ENCODE measurements around the gene FBXL7. TPM values are rescaled to one million over a fixed set of nuclear protein-coding genes. Genes with fewer than 3 reads are reported as not detected.

Gene FBXL7
- total RNA-seq, 1 experiment from 2014 or later = not detected

DNA sequence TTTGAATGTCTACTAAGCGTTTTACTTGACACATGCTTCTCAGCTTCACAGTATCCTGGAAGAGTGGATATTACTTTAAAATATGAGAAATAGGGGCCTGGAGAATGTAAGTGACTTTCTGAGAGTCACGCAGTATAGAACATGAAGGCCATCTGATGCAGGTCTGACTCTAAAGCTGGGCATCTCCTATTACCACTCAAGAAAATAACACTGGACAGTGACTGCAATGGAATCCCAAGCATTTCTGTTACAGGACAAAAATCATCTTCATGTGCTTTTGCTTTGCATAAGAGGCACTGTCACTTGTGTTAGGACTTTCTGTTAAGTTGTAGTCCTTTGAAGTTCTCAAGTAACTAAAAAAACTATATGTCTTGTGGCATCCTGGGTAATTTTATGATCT is 335.5 kb downstream of the FBXL7 start:
- Histone ChIP-seq H3K4me3 (no peak overlapping the region), H2AFZ (no peak overlapping the region), H3K79me2 (ENCODE audit: low read depth) (no peaks in the 10 kb centered on the region), H3K9me3 (ENCODE audit: insufficient read depth, low read depth) (no peaks in the 10 kb centered on the region), H4K20me1 (ENCODE audit: insufficient read depth) (no peaks in the 10 kb centered on the region), H3F3A (ENCODE audit: insufficient read depth, low read depth) (no peaks in the 10 kb centered on the region), H3K27me3 (ENCODE audit: insufficient read depth, low read depth) (peaks cover 4% of the 10 kb centered on the region; the same call in 1 of the 2 replicates), H3K36me3 (ENCODE audit: low read depth) (no peaks in the 10 kb centered on the region), H3K27ac (no peak overlapping the region), H3K9me2 (ENCODE audit: insufficient read depth) (no peaks in the 10 kb centered on the region), H3K4me2 (no peak overlapping the region), H3K4me1 (replicated peaks; ENCODE audit: insufficient read depth) (no peaks in the 10 kb centered on the region)
- intact Hi-C loops (cut with micrococcal nuclease; ENCODE audit: unreplicated experiment) = no loop called here
- CTCF ChIA-PET = no interaction called here
- no peak for DNase-seq
- no TSS peak for BruUV-seq (replicated peaks)
- POLR2A ChIA-PET (ENCODE audit: unreplicated experiment) = no interaction called here
- TF ChIP-seq, protein P1, sequence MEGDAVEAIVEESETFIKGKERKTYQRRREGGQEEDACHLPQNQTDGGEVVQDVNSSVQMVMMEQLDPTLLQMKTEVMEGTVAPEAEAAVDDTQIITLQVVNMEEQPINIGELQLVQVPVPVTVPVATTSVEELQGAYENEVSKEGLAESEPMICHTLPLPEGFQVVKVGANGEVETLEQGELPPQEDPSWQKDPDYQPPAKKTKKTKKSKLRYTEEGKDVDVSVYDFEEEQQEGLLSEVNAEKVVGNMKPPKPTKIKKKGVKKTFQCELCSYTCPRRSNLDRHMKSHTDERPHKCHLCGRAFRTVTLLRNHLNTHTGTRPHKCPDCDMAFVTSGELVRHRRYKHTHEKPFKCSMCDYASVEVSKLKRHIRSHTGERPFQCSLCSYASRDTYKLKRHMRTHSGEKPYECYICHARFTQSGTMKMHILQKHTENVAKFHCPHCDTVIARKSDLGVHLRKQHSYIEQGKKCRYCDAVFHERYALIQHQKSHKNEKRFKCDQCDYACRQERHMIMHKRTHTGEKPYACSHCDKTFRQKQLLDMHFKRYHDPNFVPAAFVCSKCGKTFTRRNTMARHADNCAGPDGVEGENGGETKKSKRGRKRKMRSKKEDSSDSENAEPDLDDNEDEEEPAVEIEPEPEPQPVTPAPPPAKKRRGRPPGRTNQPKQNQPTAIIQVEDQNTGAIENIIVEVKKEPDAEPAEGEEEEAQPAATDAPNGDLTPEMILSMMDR (conservative IDR thresholded peaks at IDR 0.05) = no peak
- no peak for TF ChIP-seq EZH2 (IDR thresholded peaks at IDR 0.05; ENCODE audit: low read depth)

DNA sequence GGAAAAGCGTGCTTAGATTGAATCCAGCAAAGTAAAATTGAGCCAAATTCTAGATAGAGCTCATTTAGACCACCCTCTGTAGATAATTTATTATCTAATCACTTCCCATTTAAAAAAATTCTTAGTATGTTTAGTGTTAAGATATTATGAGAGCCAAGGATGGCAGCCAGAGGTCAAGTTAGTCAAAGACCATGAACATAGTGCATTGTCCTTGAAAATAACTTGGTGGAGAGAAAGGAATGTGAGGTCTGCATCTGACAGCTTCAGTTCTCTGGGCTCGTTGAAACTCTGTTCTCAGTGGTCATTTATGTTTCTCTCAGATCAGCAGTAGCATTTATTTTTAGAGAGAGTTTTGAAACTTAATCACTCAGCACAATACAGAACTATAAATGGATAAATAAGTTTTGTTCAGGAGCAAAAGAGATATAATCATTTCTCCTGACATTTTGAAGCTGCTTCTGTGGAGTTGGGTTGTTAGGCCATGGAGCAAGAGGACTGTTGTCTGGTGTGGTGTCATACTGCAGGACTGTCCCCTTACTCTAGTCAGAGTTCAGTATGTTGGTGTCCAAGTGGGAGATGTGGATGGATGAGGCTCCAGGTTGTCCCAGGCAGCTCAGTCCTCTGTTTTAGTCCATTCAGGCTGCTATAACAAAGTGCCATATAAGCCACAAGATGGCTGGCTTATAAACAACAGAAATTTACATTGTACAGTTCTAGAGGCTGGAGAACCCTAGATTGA is 337.7 kb downstream of the FBXL7 start:
- no peaks in the 10 kb centered on the region for H3K9me2 ChIP-seq (ENCODE audit: insufficient read depth)
- POLR2A ChIA-PET (ENCODE audit: unreplicated experiment) = no interaction called here
- intact Hi-C loops (cut with micrococcal nuclease; ENCODE audit: unreplicated experiment) = no loop called here
- H3K27ac ChIP-seq = no peak overlapping the region
- no peaks in the 10 kb centered on the region for H3F3A ChIP-seq (ENCODE audit: insufficient read depth, low read depth)
- no peaks in the 10 kb centered on the region for H3K36me3 ChIP-seq (ENCODE audit: low read depth)
- no peak overlapping the region for H3K4me2 ChIP-seq
- no peaks in the 10 kb centered on the region for H3K27me3 ChIP-seq (ENCODE audit: insufficient read depth, low read depth)
- no peak overlapping the region for H3K4me3 ChIP-seq
- H2AFZ ChIP-seq = no peak overlapping the region
- H3K4me1 ChIP-seq (replicated peaks; ENCODE audit: insufficient read depth) = no peaks in the 10 kb centered on the region
- no peaks in the 10 kb centered on the region for H3K79me2 ChIP-seq (ENCODE audit: low read depth)
- TF ChIP-seq, protein P1 (conservative IDR thresholded peaks at IDR 0.05) = no peak
- TF ChIP-seq EZH2 (IDR thresholded peaks at IDR 0.05; ENCODE audit: low read depth) = no peak
- CTCF ChIA-PET = no interaction called here
- H3K9me3 ChIP-seq (ENCODE audit: insufficient read depth, low read depth) = no peaks in the 10 kb centered on the region
- BruUV-seq (replicated peaks) = no TSS peak
- H4K20me1 ChIP-seq (ENCODE audit: insufficient read depth) = no peaks in the 10 kb centered on the region
- DNase-seq = no peak

DNA sequence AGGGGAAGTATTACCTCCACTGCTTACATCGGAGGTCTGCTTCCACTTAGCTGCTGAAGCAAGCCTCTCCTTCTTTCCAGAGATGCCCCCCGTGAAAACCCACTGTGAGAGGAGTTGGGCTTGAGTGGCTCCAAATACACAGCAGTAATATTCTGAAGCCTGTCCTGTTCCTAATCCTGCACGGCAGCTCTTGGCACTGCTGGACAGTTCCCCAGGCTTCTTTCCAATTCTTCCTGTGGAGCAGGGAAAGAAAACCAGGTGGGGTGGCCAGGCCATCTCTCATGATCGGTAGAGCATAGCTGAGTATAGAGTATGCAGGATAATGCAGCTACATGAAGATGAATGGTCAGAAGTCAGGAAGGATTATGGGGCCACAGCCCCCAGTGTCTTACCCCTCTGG is 344.3 kb downstream of the FBXL7 start:
- Histone ChIP-seq H3K27me3 (ENCODE audit: insufficient read depth, low read depth) (no peaks in the 10 kb centered on the region), H3K9me3 (ENCODE audit: insufficient read depth, low read depth) (no peaks in the 10 kb centered on the region), H3K4me1 (replicated peaks; ENCODE audit: insufficient read depth) (no peaks in the 10 kb centered on the region), H3K4me3 (no peak overlapping the region), H3K27ac (no peak overlapping the region), H4K20me1 (ENCODE audit: insufficient read depth) (no peaks in the 10 kb centered on the region), H3K4me2 (no peak overlapping the region), H2AFZ (no peak overlapping the region), H3K9me2 (ENCODE audit: insufficient read depth) (no peaks in the 10 kb centered on the region), H3K79me2 (ENCODE audit: low read depth) (no peaks in the 10 kb centered on the region), H3K36me3 (ENCODE audit: low read depth) (no peaks in the 10 kb centered on the region), H3F3A (ENCODE audit: insufficient read depth, low read depth) (no peaks in the 10 kb centered on the region)
- no peak for DNase-seq
- TF ChIP-seq EZH2 (IDR thresholded peaks at IDR 0.05; ENCODE audit: low read depth) = no peak
- TF ChIP-seq, protein P1 (conservative IDR thresholded peaks at IDR 0.05) = no peak
- ChIA-PET POLR2A (ENCODE audit: unreplicated experiment) (no interaction called here), CTCF (no interaction called here)
- intact Hi-C loops (cut with micrococcal nuclease; ENCODE audit: unreplicated experiment) = no loop called here
- no TSS peak for BruUV-seq (replicated peaks)
